HG03432 (cell line): ENCODE data around the gene HPS4.

ENCODE experiments used
- ATAC-seq: cut with Tn5 transposase; IDR thresholded peaks from one replicate; pipeline ENCODE4 v1.9.1; 2021; ENCODE audit warnings: mild to moderate bottlenecking, moderate library complexity; ENCODE audit not compliant: unreplicated experiment

Gene HPS4

GRCh38 chr22:26470807-26471206 is 12.8 kb downstream of the HPS4 start:
- no peak for ATAC-seq

GRCh38 chr22:26466196-26466595 is 17.4 kb downstream of the HPS4 start:
- ATAC-seq: no peak

GRCh38 chr22:26464312-26464711 is 19.3 kb downstream of the HPS4 start:
- ATAC-seq: no peak

- ATAC-seq: no peak
Measured at GRCh38 chr22:26463688-26464087, 19.9 kb downstream of the HPS4 start.

GRCh38 chr22:26463101-26463661 is 20.4 kb downstream of the HPS4 start:
- ATAC-seq: no peak

- ATAC-seq: no peak
Measured at GRCh38 chr22:26462641-26463040, 20.9 kb downstream of the HPS4 start.

GRCh38 chr22:26462051-26462450 is 21.5 kb downstream of the HPS4 start:
- ATAC-seq: no peak

- no peak for ATAC-seq
Measured at GRCh38 chr22:26461188-26461810, 22.3 kb downstream of the HPS4 start.

GRCh38 chr22:26460202-26460601 is 23.4 kb downstream of the HPS4 start:
- ATAC-seq: no peak

GRCh38 chr22:26457661-26458272 is 25.8 kb downstream of the HPS4 start:
- ATAC-seq: no peak

GRCh38 chr22:26453812-26454500 is 29.6 kb downstream of the HPS4 start:
- no peak for ATAC-seq

- ATAC-seq: no peak
Measured at GRCh38 chr22:26453216-26453615, 30.4 kb downstream of the HPS4 start.

GRCh38 chr22:26452236-26453016 is 31.2 kb downstream of the HPS4 start:
- ATAC-seq: no peak

GRCh38 chr22:26450453-26451185 is 33.0 kb downstream of the HPS4 start:
- ATAC-seq: no peak

GRCh38 chr22:26448941-26449340 is 34.6 kb downstream of the HPS4 start:
- ATAC-seq: no peak

GRCh38 chr22:26448334-26448733 is 35.2 kb downstream of the HPS4 start:
- no peak for ATAC-seq

- no peak for ATAC-seq
Measured at GRCh38 chr22:26447584-26448329, 35.8 kb downstream of the HPS4 start.

- no peak for ATAC-seq
Measured at GRCh38 chr22:26446808-26447515, 36.6 kb downstream of the HPS4 start.

- no peak for ATAC-seq
Measured at GRCh38 chr22:26445577-26446275, 37.9 kb downstream of the HPS4 start.
